Measurements from ENCODE around the gene RTN4R.
"Not testable (repeated sequence)": the region's sequence is repeated elsewhere in the genome, so short reads cannot be mapped to it uniquely, and the experiment has no call there.

DNA sequence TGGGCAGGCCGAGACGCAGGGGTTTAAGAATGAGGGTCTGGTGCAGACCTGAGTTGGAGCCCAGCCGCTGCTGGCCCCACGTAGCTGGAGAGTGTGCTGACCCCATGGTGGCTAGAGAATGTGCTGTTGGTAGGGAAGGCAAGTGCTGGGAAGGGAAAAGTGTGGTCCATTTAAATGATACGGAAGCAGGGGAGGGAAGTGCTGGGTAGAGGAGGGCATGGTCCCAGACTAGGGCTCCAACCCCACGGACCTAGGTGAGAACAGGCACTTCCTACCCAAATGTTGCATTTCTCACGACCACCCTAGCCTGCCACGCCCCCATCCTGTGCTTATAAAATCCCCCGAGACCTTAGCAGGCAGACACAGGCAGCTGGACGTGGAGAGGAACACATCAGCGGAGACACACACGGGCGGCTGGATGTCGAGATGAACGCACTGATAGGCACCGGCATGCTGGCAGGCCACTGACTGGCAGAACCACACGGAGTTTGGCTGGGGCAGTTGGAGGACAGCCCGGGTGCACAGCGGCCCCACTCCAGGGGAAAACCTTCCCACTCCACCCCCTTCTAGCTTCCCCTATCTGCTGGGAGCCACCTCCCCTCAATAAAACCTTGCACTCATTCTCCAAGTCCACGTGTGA is 18.8 kb upstream of the RTN4R start:
- TF ChIP-seq, protein P1, sequence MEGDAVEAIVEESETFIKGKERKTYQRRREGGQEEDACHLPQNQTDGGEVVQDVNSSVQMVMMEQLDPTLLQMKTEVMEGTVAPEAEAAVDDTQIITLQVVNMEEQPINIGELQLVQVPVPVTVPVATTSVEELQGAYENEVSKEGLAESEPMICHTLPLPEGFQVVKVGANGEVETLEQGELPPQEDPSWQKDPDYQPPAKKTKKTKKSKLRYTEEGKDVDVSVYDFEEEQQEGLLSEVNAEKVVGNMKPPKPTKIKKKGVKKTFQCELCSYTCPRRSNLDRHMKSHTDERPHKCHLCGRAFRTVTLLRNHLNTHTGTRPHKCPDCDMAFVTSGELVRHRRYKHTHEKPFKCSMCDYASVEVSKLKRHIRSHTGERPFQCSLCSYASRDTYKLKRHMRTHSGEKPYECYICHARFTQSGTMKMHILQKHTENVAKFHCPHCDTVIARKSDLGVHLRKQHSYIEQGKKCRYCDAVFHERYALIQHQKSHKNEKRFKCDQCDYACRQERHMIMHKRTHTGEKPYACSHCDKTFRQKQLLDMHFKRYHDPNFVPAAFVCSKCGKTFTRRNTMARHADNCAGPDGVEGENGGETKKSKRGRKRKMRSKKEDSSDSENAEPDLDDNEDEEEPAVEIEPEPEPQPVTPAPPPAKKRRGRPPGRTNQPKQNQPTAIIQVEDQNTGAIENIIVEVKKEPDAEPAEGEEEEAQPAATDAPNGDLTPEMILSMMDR (conservative IDR thresholded peaks at IDR 0.05; ENCODE audit: low read length), result not testable (repeated sequence)
- not testable (repeated sequence) for TF ChIP-seq EZH2phosphoT487 (IDR thresholded peaks at IDR 0.05; ENCODE audit: borderline replicate concordance)

Measured in Loucy (cell line).